Mucosa of descending colon (tissue), 3 donors: ENCODE measurements around the gene MRPL10. TPM values are rescaled to one million over a fixed set of nuclear protein-coding genes. Genes with fewer than 3 reads are reported as not detected.

ENCODE experiments used
- ATAC-seq: fragments of 200-7000 bp; cut with Tn5 transposase; one replicate; pipeline ENCODE4 v1.9.1; 2020; ENCODE audit warnings: mild to moderate bottlenecking, moderate library complexity
- DNase-seq, 3 donors: peaks; one replicate each; pipeline ENCODE4 v3.0.0-alpha.2; 2020
- H3K36me3 ChIP-seq: fragments of 200-600 bp; one replicate; pipeline ENCODE4 v1.8.0; 2021; ENCODE audit warnings: low read depth, mild to moderate bottlenecking
- H3K4me1 ChIP-seq: fragments of 200-600 bp; one replicate; pipeline ENCODE4 v1.8.0; 2021; ENCODE audit warnings: low read depth, mild to moderate bottlenecking
- H3K4me3 ChIP-seq: fragments of 200-600 bp; one replicate; pipeline ENCODE4 v1.8.0; 2021; ENCODE audit warnings: mild to moderate bottlenecking
- H3K9me3 ChIP-seq: fragments of 200-600 bp; one replicate; pipeline ENCODE4 v1.8.0; 2021; ENCODE audit warnings: mild to moderate bottlenecking
- CTCF ChIP-seq: fragments of 200-600 bp; IDR thresholded peaks from one replicate; pipeline ENCODE4 v1.8.0; 2022; ENCODE audit warnings: antibody characterized with exemption, mild to moderate bottlenecking
- intact Hi-C, 2 donors: fragments of 100-400 bp; cut with DNase I in 1 of 2; cut with micrococcal nuclease in 1 of 2; formaldehyde crosslinking; loops; one replicate each; pipeline versions ENCODE4 v1.11.0 to v1.11.1; 2022; cut with DNase I, micrococcal nuclease
- total RNA-seq, 3 donors: library from RNA; stranded (reverse); fragmentation: NEBNext Ultra II Directional in 2 of 3; extraction: Animal tissue kit (Norgen Biotek cat#: 25700) in 2 of 3; gene quantifications; one replicate each; pipeline versions ENCODE4 v1.2.1 to v1.2.4, GENCODE V29; 2021 to 2023
- donor health status: DM: no; HTN: no; CAD: no; lungs with moderate emphysema.
- donor health status: DM: no; HTN: no; CAD: no.
- donor health status: DM: no; HTN: yes; CAD: no.

MRPL10 gene
- total RNA-seq, 3 donors from 2014 or later: 36.2 to 46.0 (median 41.8) TPM

- TF ChIP-seq CTCF: no peak
- peaks cover 17% of the 10 kb centered on the region for H3K4me1 ChIP-seq
- DNase-seq: no peak
- H3K9me3 ChIP-seq: no peaks in the 10 kb centered on the region
- peak; percentile 22 for ATAC-seq
- H3K4me3 ChIP-seq: no peak overlapping the region
- intact Hi-C loops: no loop called here
- H3K36me3 ChIP-seq: peaks cover 12% of the 10 kb centered on the region
Measured at GRCh38 chr17:47829870-47830269, 1.5 kb downstream of the MRPL10 start.

- DNase-seq (no peak), ATAC-seq (no peak)
- H3K4me1 ChIP-seq: peaks cover 17% of the 10 kb centered on the region
- intact Hi-C loops: no loop called here
- peaks cover 12% of the 10 kb centered on the region for H3K36me3 ChIP-seq
- no peaks in the 10 kb centered on the region for H3K9me3 ChIP-seq
- H3K4me3 ChIP-seq: no peak overlapping the region
- no peak for TF ChIP-seq CTCF
Measured at GRCh38 chr17:47823519-47823918, 7.8 kb downstream of the MRPL10 start.

GRCh38 chr17:47822785-47823184, 8.6 kb downstream of the MRPL10 start:
- H3K36me3 ChIP-seq: peaks cover 12% of the 10 kb centered on the region
- no peak for TF ChIP-seq CTCF
- intact Hi-C loops: no loop called here
- DNase-seq (no peak), ATAC-seq (no peak)
- H3K4me3 ChIP-seq: no peak overlapping the region
- no peaks in the 10 kb centered on the region for H3K9me3 ChIP-seq
- peaks cover 17% of the 10 kb centered on the region for H3K4me1 ChIP-seq

GRCh38 chr17:47821424-47822391, 9.6 kb downstream of the MRPL10 start, which contains the start of gene OSBPL7:
Gene OSBPL7, minus strand, starts transcription at chr17:47821794. Its CDS starts 1,516 bp downstream, at chr17:47820278.
- ATAC-seq (peak; percentile 84), DNase-seq (peak; percentile 78 to 90 (median 87))
- intact Hi-C loops: no loop called here
- no peak for TF ChIP-seq CTCF
- H3K36me3 ChIP-seq: peaks cover 5% of the 10 kb centered on the region
- H3K9me3 ChIP-seq: no peaks in the 10 kb centered on the region
- H3K4me3 ChIP-seq: peak within 1 kb of the TSS; percentile 33
- H3K4me1 ChIP-seq: peaks cover 17% of the 10 kb centered on the region

- Histone ChIP-seq H3K36me3 (no peaks in the 10 kb centered on the region), H3K9me3 (no peaks in the 10 kb centered on the region), H3K4me1 (peaks cover 17% of the 10 kb centered on the region), H3K4me3 (peak overlapping the region; percentile 33)
- DNase-seq (peak in 1 of 3 donors; percentile 62), ATAC-seq (peak; percentile 14)
- no peak for TF ChIP-seq CTCF
- intact Hi-C loops: no loop called here
Measured at GRCh38 chr17:47821031-47821423, 10.3 kb downstream of the MRPL10 start.
